SK-N-MC (cell line): ENCODE measurements around the gene C22orf31.

Experiments used
- FOXP2 ChIP-seq: optimal IDR thresholded peaks from 2 replicates; pipeline ENCODE3; 2011; ENCODE audit warnings: mild to moderate bottlenecking, moderate library complexity; ENCODE audit not compliant: insufficient read depth; ENCODE audit errors: extremely low read length, control extremely low read depth
- POLR2AphosphoS5 ChIP-seq: IDR thresholded peaks from 2 replicates; pipeline ENCODE4 v1.6.1; 2012; ENCODE audit warnings: mild to moderate bottlenecking, low read depth, low read length, borderline replicate concordance

DNA sequence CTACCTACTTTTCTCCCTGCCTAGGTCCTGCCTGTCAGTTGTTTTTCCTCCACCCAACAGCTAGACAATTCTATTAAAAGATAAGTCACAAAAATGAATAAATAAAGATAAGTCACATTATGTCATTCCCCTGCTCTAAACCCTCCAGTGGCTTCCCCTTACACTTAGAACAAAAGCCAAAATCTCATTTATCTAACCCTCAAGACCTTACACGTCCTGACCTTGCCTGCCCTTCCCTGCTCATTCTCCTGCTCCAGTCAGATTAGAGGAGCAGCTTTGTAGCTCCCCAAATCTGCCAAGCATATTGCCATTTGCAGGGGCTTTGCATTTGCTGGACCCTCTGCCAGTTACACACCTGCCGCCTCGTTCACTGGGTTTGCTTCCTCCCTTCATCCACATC is 27.9 kb upstream of the C22orf31 start:
- TF ChIP-seq POLR2AphosphoS5 (no peak), FOXP2 (no peak)
